ENCODE results near the gene CTIF. TPM values are rescaled to one million over a fixed set of nuclear protein-coding genes. Genes with fewer than 3 reads are reported as not detected.

The CTIF gene
- total RNA-seq, 1 donor: 65.9 TPM

- H3K79me2 ChIP-seq (ENCODE audit: insufficient read depth, low read length): peaks cover 9% of the 10 kb centered on the region
- no peaks in the 10 kb centered on the region for H4K20me1 ChIP-seq (ENCODE audit: insufficient read depth, low read length)
- H3K4me1 ChIP-seq (ENCODE audit: insufficient read depth, low read length): peaks cover 16% of the 10 kb centered on the region
- H3K27me3 ChIP-seq (ENCODE audit: insufficient read depth, low read length): no peaks in the 10 kb centered on the region
- no peaks in the 10 kb centered on the region for H3K9me3 ChIP-seq (ENCODE audit: low read depth, low read length)
- no peak overlapping the region for H3K27ac ChIP-seq (ENCODE audit: low read depth, low read length)
- no peak for TF ChIP-seq CTCF (IDR thresholded peaks at IDR 0.05; ENCODE audit: extremely low read depth, low read depth, low read length)
- no peak overlapping the region for H3K4me2 ChIP-seq (ENCODE audit: insufficient read depth, low read length)
- H2AFZ ChIP-seq (ENCODE audit: low read length): no peak overlapping the region
- H3K4me3 ChIP-seq (ENCODE audit: insufficient read depth, low read length): no peak overlapping the region
- peaks cover 28% of the 10 kb centered on the region for H3K36me3 ChIP-seq (ENCODE audit: insufficient read depth, low read length)
- no peak for DNase-seq (ENCODE audit: insufficient read length, low spot score, missing footprints)
Measured at GRCh38 chr18:48817021-48817461, 278.2 kb downstream of the CTIF start.

GRCh38 chr18:48818329-48819254 is 279.8 kb downstream of the CTIF start:
- H3K27me3 ChIP-seq (ENCODE audit: insufficient read depth, low read length): no peaks in the 10 kb centered on the region
- no peaks in the 10 kb centered on the region for H4K20me1 ChIP-seq (ENCODE audit: insufficient read depth, low read length)
- no peak for TF ChIP-seq CTCF (IDR thresholded peaks at IDR 0.05; ENCODE audit: extremely low read depth, low read depth, low read length)
- H2AFZ ChIP-seq (ENCODE audit: low read length): no peak overlapping the region
- H3K36me3 ChIP-seq (ENCODE audit: insufficient read depth, low read length): peaks cover 28% of the 10 kb centered on the region
- H3K9me3 ChIP-seq (ENCODE audit: low read depth, low read length): no peaks in the 10 kb centered on the region
- H3K4me1 ChIP-seq (ENCODE audit: insufficient read depth, low read length): peaks cover 16% of the 10 kb centered on the region
- no peak overlapping the region for H3K4me2 ChIP-seq (ENCODE audit: insufficient read depth, low read length)
- peak overlapping the region; percentile 10 for H3K27ac ChIP-seq (ENCODE audit: low read depth, low read length)
- H3K79me2 ChIP-seq (ENCODE audit: insufficient read depth, low read length): peaks cover 21% of the 10 kb centered on the region
- DNase-seq (ENCODE audit: insufficient read length, low spot score, missing footprints): peak; percentile 42
- no peak overlapping the region for H3K4me3 ChIP-seq (ENCODE audit: insufficient read depth, low read length)

GRCh38 chr18:48819276-48819675 is 280.4 kb downstream of the CTIF start:
- Histone ChIP-seq H2AFZ (ENCODE audit: low read length) (no peak overlapping the region), H3K79me2 (ENCODE audit: insufficient read depth, low read length) (peaks cover 18% of the 10 kb centered on the region), H3K9me3 (ENCODE audit: low read depth, low read length) (no peaks in the 10 kb centered on the region), H3K27me3 (ENCODE audit: insufficient read depth, low read length) (no peaks in the 10 kb centered on the region), H3K4me3 (ENCODE audit: insufficient read depth, low read length) (no peak overlapping the region), H4K20me1 (ENCODE audit: insufficient read depth, low read length) (no peaks in the 10 kb centered on the region), H3K36me3 (ENCODE audit: insufficient read depth, low read length) (peaks cover 28% of the 10 kb centered on the region), H3K27ac (ENCODE audit: low read depth, low read length) (peak overlapping the region; percentile 10), H3K4me2 (ENCODE audit: insufficient read depth, low read length) (no peak overlapping the region), H3K4me1 (ENCODE audit: insufficient read depth, low read length) (peaks cover 10% of the 10 kb centered on the region)
- TF ChIP-seq CTCF (IDR thresholded peaks at IDR 0.05; ENCODE audit: extremely low read depth, low read depth, low read length): no peak
- DNase-seq (ENCODE audit: insufficient read length, low spot score, missing footprints): peak; percentile 57

GRCh38 chr18:48819781-48820482 is 281.1 kb downstream of the CTIF start:
- Histone ChIP-seq H3K27me3 (ENCODE audit: insufficient read depth, low read length) (no peaks in the 10 kb centered on the region), H3K4me1 (ENCODE audit: insufficient read depth, low read length) (peaks cover 6% of the 10 kb centered on the region), H3K27ac (ENCODE audit: low read depth, low read length) (no peak overlapping the region), H3K9me3 (ENCODE audit: low read depth, low read length) (no peaks in the 10 kb centered on the region), H3K36me3 (ENCODE audit: insufficient read depth, low read length) (peaks cover 28% of the 10 kb centered on the region), H3K4me2 (ENCODE audit: insufficient read depth, low read length) (no peak overlapping the region), H4K20me1 (ENCODE audit: insufficient read depth, low read length) (no peaks in the 10 kb centered on the region), H3K79me2 (ENCODE audit: insufficient read depth, low read length) (peaks cover 20% of the 10 kb centered on the region), H2AFZ (ENCODE audit: low read length) (no peak overlapping the region), H3K4me3 (ENCODE audit: insufficient read depth, low read length) (no peak overlapping the region)
- no peak for TF ChIP-seq CTCF (IDR thresholded peaks at IDR 0.05; ENCODE audit: extremely low read depth, low read depth, low read length)
- DNase-seq (ENCODE audit: insufficient read length, low spot score, missing footprints): no peak
